Measurements from ENCODE around the gene LRTM2.

- no peak for TF ChIP-seq POLR2A (IDR thresholded peaks at IDR 0.05)
- TF ChIP-seq CTCF (IDR thresholded peaks at IDR 0.05) = no peak
Observed at GRCh38 chr12:1830401-1830845, 10.1 kb downstream of the LRTM2 start.

All from body of pancreas (tissue), 4 donors.